B cell (primary cell): Measurements from ENCODE around the gene ZMIZ1. TPM values are rescaled to one million over a fixed set of nuclear protein-coding genes. Genes with fewer than 3 reads are reported as not detected.

Source experiments
- ATAC-seq: fragments of 200-7000 bp; cut with Tn5 transposase; one replicate; pipeline ENCODE4 v1.10.0; 2021; ENCODE audit warnings: low read depth, mild to moderate bottlenecking, moderate number of reproducible peaks, moderate library complexity
- CTCF ChIA-PET: fragments of 350-600 bp; sonication (Branson Sonifier 250); formaldehyde crosslinking; loops from one replicate; lab custom pipeline; 2021; ENCODE audit warnings: antibody characterized with exemption, inconsistent platforms; lab: Charles Lee
- POLR2A ChIA-PET: fragments of 350-600 bp; sonication (Branson Sonifier 250); formaldehyde crosslinking; loops from one replicate; lab custom pipeline; 2021; ENCODE audit warnings: antibody characterized with exemption; lab: Charles Lee
- DNase-seq: peaks from one replicate; pipeline ENCODE4 v3.0.0; 2013
- H2AFZ ChIP-seq: 2 replicates; pipeline ENCODE4 v1.6.1; 2012; ENCODE audit warnings: mild to moderate bottlenecking, low read depth, low read length; ENCODE audit not compliant: insufficient read depth, poor library complexity, severe bottlenecking
- H3K27ac ChIP-seq, 2 donors: 1 replicate in 1 of 2; 2 replicates in 1 of 2; pipeline ENCODE4 v1.5.1; 2012 to 2013; ENCODE audit warnings: low read length in 2 of 2, mild to moderate bottlenecking in 2 of 2, moderate library complexity in 1 of 2
- H3K27me3 ChIP-seq, 4 experiments: fragments of 200-600 bp in 1 of 4; sonication (generic) in 1 of 4; replicated peaks in 1 of 4; 1 replicate in 2 of 4; 2 replicates in 2 of 4; pipeline versions ENCODE4 v1.6.1 to v1.7.0; 2013 to 2016; ENCODE audit warnings: low read length in 3 of 4, mild to moderate bottlenecking in 2 of 4, mixed read lengths in 1 of 4, moderate library complexity in 1 of 4; ENCODE audit not compliant: insufficient read depth in 4 of 4, control insufficient read depth in 3 of 4; ENCODE audit errors: control extremely low read depth in 1 of 4
- H3K36me3 ChIP-seq, 2 experiments: replicated peaks in 1 of 2; 1 replicate in 1 of 2; 2 replicates in 1 of 2; pipeline versions ENCODE4 v1.6.1 to v1.7.1; 2013; ENCODE audit warnings: low read length in 1 of 2; ENCODE audit not compliant: insufficient read depth in 2 of 2, control insufficient read depth in 1 of 2; ENCODE audit errors: control extremely low read depth in 1 of 2, extremely low read depth in 1 of 2
- H3K4me1 ChIP-seq, 2 donors: fragments of 200-600 bp in 1 of 2; sonication (generic) in 1 of 2; 1 replicate in 1 of 2; 2 replicates in 1 of 2; pipeline versions ENCODE4 v1.5.1 to v1.6.1; 2013 to 2017; ENCODE audit warnings: low read length in 2 of 2; ENCODE audit not compliant: control insufficient read depth in 2 of 2, insufficient read depth in 2 of 2
- H3K4me2 ChIP-seq: replicated peaks from 2 replicates; pipeline ENCODE3; 2012; ENCODE audit warnings: mild to moderate bottlenecking, low read depth, low read length; ENCODE audit not compliant: poor library complexity, severe bottlenecking
- H3K4me3 ChIP-seq, 5 experiments: fragments of 200-600 bp in 1 of 5; sonication (generic) in 1 of 5; 1 replicate in 3 of 5; 2 replicates in 2 of 5; pipeline versions ENCODE4 v1.5.1 to v1.7.0; 2011 to 2016; ENCODE audit warnings: low read length in 4 of 5, mild to moderate bottlenecking in 4 of 5, low read depth in 2 of 5, control low read depth in 1 of 5, moderate library complexity in 1 of 5; ENCODE audit not compliant: insufficient read depth in 1 of 5; ENCODE audit errors: control extremely low read depth in 1 of 5, extremely low read depth in 1 of 5
- H3K79me2 ChIP-seq: fragments of 200-600 bp; sonication (generic); one replicate; pipeline ENCODE4 v1.6.0; 2016; ENCODE audit warnings: low read length; ENCODE audit not compliant: control insufficient read depth, insufficient read depth
- H3K9ac ChIP-seq: fragments of 200-600 bp; sonication (generic); 2 replicates; pipeline ENCODE4 v1.6.1; 2017; ENCODE audit warnings: mild to moderate bottlenecking, low read length, moderate library complexity
- H3K9me3 ChIP-seq, 3 donors: one replicate each; pipeline versions ENCODE4 v1.6.1 to v1.7.1; 2013; ENCODE audit warnings: low read length in 2 of 3; ENCODE audit not compliant: control insufficient read depth in 2 of 3, insufficient read depth in 1 of 3; ENCODE audit errors: control extremely low read depth in 1 of 3
- H4K20me1 ChIP-seq: 2 replicates; pipeline ENCODE4 v1.6.0; 2012; ENCODE audit warnings: mild to moderate bottlenecking, low read length; ENCODE audit not compliant: insufficient read depth, control insufficient read depth, poor library complexity, severe bottlenecking
- H3K27ac Mint-ChIP-seq: one replicate; pipeline ENCODE4 v1.8.0; 2021; ENCODE audit warnings: mixed read lengths
- H3K27me3 Mint-ChIP-seq: one replicate; pipeline ENCODE4 v1.8.0; 2021; ENCODE audit warnings: mixed read lengths
- H3K4me1 Mint-ChIP-seq: one replicate; pipeline ENCODE4 v1.8.0; 2021; ENCODE audit warnings: mixed read lengths
- H3K4me3 Mint-ChIP-seq: one replicate; pipeline ENCODE4 v1.8.0; 2021; ENCODE audit warnings: mixed read lengths
- H3K9me3 Mint-ChIP-seq: one replicate; pipeline ENCODE4 v1.8.0; 2022; ENCODE audit warnings: mixed read lengths; ENCODE audit not compliant: insufficient read depth
- CTCF ChIP-seq: fragments of 200-600 bp; IDR thresholded peaks from one replicate; pipeline ENCODE4 v1.8.0; 2022; ENCODE audit warnings: antibody characterized with exemption, mild to moderate bottlenecking
- EZH2 ChIP-seq: IDR thresholded peaks from 2 replicates; pipeline ENCODE4 v1.6.1; 2012; ENCODE audit warnings: borderline replicate concordance, low read depth, mild to moderate bottlenecking, moderate library complexity, low read length; ENCODE audit not compliant: insufficient read depth, poor library complexity, severe bottlenecking
- WGBS: methylation state at CpG from one replicate; pipeline ENCODE4 v1.1.5; 2013; ENCODE audit warnings: missing lambda C conversion rate; ENCODE audit not compliant: insufficient coverage; 5-methylcytosine and 5-hydroxymethylcytosine counted together
- intact Hi-C: fragments of 100-400 bp; cut with micrococcal nuclease; formaldehyde crosslinking; loops from one replicate; pipeline ENCODE4 v1.10.0; 2022
- polyA plus RNA-seq: library from polyadenylated mRNA; depleted of rRNA; stranded (reverse); fragments of >200 nt; gene quantifications from 2 replicates; pipeline ENCODE4 v1.2.3, GENCODE V29; 2012
- total RNA-seq, 2 donors: library from RNA; stranded (reverse); fragments of 120-200 nt in 1 of 2; gene quantifications; 1 replicate in 1 of 2; 2 replicates in 1 of 2; pipeline versions ENCODE4 v1.2.3 to v1.2.4, GENCODE V29; 2013 to 2022

Gene ZMIZ1
- total and polyA plus RNA-seq, 2 donors (not counting 1 experiment from before 2014, with no cell fraction given), result 14.3 to 64.9 TPM

- no peaks in the 10 kb centered on the region for H3K27me3 ChIP-seq
- H3K9me3 ChIP-seq, result no peaks in the 10 kb centered on the region
- CTCF ChIA-PET, result no interaction called here
- Mint-ChIP-seq H3K4me3 (no peak overlapping the region), H3K9me3 (no peaks in the 10 kb centered on the region), H3K27ac (no peak overlapping the region), H3K4me1 (no peaks in the 10 kb centered on the region), H3K27me3 (no peaks in the 10 kb centered on the region)
- no peak overlapping the region for H3K27ac ChIP-seq
- no peak overlapping the region for H3K4me3 ChIP-seq
- DNase-seq (no peak), ATAC-seq (no peak)
- WGBS, result 99% methylated on average over 5 of the region's 5 CpGs
- H3K9ac ChIP-seq, result no peak overlapping the region
- H3K4me2 ChIP-seq, result no peak overlapping the region
- no peaks in the 10 kb centered on the region for H3K4me1 ChIP-seq
- H3K79me2 ChIP-seq, result no peaks in the 10 kb centered on the region
- H4K20me1 ChIP-seq, result no peaks in the 10 kb centered on the region
- no peak overlapping the region for H2AFZ ChIP-seq
- POLR2A ChIA-PET, result no interaction called here
- no peaks in the 10 kb centered on the region for H3K36me3 ChIP-seq
- intact Hi-C loops, result no loop called here
- no peak for TF ChIP-seq CTCF
These were observed 146.8 kb downstream of the ZMIZ1 start for GRCh38 chr10:79215531-79215930.

- 100% methylated on average over 2 of the region's 3 CpGs for WGBS
- Histone ChIP-seq H3K27ac (no peak overlapping the region), H4K20me1 (no peaks in the 10 kb centered on the region), H3K4me3 (no peak overlapping the region), H3K9me3 (no peaks in the 10 kb centered on the region), H3K4me1 (no peaks in the 10 kb centered on the region), H3K4me2 (no peak overlapping the region), H3K36me3 (no peaks in the 10 kb centered on the region), H3K27me3 (no peaks in the 10 kb centered on the region), H2AFZ (no peak overlapping the region), H3K9ac (no peak overlapping the region), H3K79me2 (no peaks in the 10 kb centered on the region)
- Mint-ChIP-seq H3K27ac (no peak overlapping the region), H3K9me3 (no peaks in the 10 kb centered on the region), H3K4me3 (no peak overlapping the region), H3K27me3 (no peaks in the 10 kb centered on the region), H3K4me1 (no peaks in the 10 kb centered on the region)
- ATAC-seq (no peak), DNase-seq (no peak)
- CTCF ChIA-PET, result interaction anchor here (1.3 kb wide), 1 partner anchor 17 kb away, joined by 4 read pairs; no protein-coding TSS in a partner anchor
- POLR2A ChIA-PET, result no interaction called here
- TF ChIP-seq CTCF (no peak), EZH2 (no peak)
- intact Hi-C loops, result no loop called here
These were observed 150.7 kb downstream of the ZMIZ1 start for GRCh38 chr10:79219322-79219957.
